Measurements from ENCODE around the gene CLCA2. TPM values are rescaled to one million over a fixed set of nuclear protein-coding genes. Genes with fewer than 3 reads are reported as not detected.

The CLCA2 gene
- polyA plus RNA-seq, 3 donors, result not detected

DNA sequence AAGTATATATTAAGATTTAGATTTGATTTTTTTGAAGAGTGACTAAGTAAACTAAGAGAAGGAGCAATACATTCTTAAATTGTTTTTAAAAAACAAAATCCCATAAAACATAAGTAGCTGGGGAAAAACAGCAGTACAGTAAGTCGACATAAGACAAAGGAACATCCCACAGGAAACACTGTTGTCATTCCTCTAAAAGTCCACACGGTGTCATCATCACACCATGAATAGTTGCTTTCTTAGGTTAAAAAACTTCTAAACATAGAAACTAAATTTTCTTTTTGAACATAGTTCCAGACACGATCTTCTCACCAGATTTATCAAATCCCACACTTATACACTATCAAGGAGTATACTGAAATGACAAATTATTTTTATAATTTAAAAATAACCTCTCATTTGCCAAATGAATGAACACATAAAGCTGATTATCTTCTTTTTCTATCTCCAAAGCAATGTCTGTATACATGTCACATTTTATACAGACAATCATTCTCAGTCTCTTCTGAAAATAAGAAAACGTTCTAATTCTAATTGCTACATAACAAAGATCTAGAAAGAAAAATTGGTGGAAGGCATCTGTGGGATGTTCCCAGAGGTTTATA is 43.6 kb upstream of the CLCA2 start:
- peaks cover 15 to 17% of the 10 kb centered on the region in 2 donors for H3K9me3 ChIP-seq (replicated peaks in 1 of 2; ENCODE audit: control insufficient read depth in 1 of 2, insufficient read depth in 1 of 2, low read length in 2 of 2)
- Mint-ChIP-seq H3K9me3 (peaks cover 14 to 23% (median 17%) of the 10 kb centered on the region in 7 donors), H3K36me3 (peaks cover 3 to 20% of the 10 kb centered on the region in 2 donors), H3K4me3 (no peak overlapping the region), H3K27me3 (ENCODE audit: low read depth in 3 of 3) (no peaks in the 10 kb centered on the region), H3K4me1 (peaks cover 5% of the 10 kb centered on the region), H3K27ac (no peak overlapping the region)
- H3K4me1 ChIP-seq (ENCODE audit: control insufficient read depth in 1 of 2, insufficient read depth in 2 of 2, low read length in 2 of 2), result peaks cover 0 to 12% of the 10 kb centered on the region in 2 donors
- H2AFZ ChIP-seq (ENCODE audit: insufficient read depth, low read depth, low read length, poor library complexity, severe bottlenecking), result no peak overlapping the region
- H3K79me2 ChIP-seq (ENCODE audit: insufficient read depth, low read length), result no peaks in the 10 kb centered on the region
- H4K20me1 ChIP-seq (ENCODE audit: insufficient read depth, low read length), result no peaks in the 10 kb centered on the region
- 0% methylated on average over 2 of the region's 4 CpGs for WGBS (ENCODE audit: insufficient coverage)
- H3K9ac ChIP-seq (ENCODE audit: insufficient read depth, low read length, poor library complexity, severe bottlenecking), result no peak overlapping the region
- DNase-seq, result peak; percentile 44 to 69 (median 62)
- no peak overlapping the region for H3K27ac ChIP-seq (ENCODE audit: low read depth in 1 of 2, low read length in 2 of 2)
- no peak overlapping the region for H3K4me2 ChIP-seq (replicated peaks; ENCODE audit: extremely low read depth, low read length, poor library complexity, severe bottlenecking)
- H3K4me3 ChIP-seq (replicated peaks in 1 of 3; ENCODE audit: low read depth in 2 of 3, low read length in 3 of 3), result no peak overlapping the region
- H3K27me3 ChIP-seq (ENCODE audit: control insufficient read depth in 2 of 2, insufficient read depth in 2 of 2, low read length in 2 of 2), result no peaks in the 10 kb centered on the region
- no peaks in the 10 kb centered on the region for H3K36me3 ChIP-seq (replicated peaks in 1 of 2; ENCODE audit: control insufficient read depth in 1 of 2, insufficient read depth in 2 of 2, low read length in 2 of 2)
- intact Hi-C loops (cut with micrococcal nuclease), result loop anchor here in 1 of 2 donors (10.0 kb wide), 1 partner anchor 124 kb away; no protein-coding TSS in a partner anchor
- TF ChIP-seq, protein P1, sequence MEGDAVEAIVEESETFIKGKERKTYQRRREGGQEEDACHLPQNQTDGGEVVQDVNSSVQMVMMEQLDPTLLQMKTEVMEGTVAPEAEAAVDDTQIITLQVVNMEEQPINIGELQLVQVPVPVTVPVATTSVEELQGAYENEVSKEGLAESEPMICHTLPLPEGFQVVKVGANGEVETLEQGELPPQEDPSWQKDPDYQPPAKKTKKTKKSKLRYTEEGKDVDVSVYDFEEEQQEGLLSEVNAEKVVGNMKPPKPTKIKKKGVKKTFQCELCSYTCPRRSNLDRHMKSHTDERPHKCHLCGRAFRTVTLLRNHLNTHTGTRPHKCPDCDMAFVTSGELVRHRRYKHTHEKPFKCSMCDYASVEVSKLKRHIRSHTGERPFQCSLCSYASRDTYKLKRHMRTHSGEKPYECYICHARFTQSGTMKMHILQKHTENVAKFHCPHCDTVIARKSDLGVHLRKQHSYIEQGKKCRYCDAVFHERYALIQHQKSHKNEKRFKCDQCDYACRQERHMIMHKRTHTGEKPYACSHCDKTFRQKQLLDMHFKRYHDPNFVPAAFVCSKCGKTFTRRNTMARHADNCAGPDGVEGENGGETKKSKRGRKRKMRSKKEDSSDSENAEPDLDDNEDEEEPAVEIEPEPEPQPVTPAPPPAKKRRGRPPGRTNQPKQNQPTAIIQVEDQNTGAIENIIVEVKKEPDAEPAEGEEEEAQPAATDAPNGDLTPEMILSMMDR (IDR thresholded peaks at IDR 0.05), result peak; percentile 90

DNA sequence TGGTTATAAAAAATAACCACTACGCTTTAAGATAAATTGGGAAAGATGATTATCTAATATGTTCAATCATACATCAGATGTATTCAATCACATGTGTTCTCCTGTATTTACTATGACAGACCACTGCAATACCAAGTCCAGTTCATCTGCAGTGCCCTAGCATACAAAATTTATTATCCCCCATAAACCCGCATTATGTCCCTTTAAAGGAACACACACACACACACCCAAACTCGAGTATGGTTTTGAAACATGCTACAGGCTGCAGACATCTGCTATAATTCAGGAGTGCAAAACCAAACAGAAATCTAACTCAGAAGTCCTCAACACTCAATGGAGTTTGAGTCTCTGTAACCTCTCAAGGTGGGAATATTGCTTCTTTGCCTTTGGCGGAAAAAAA is 42.7 kb upstream of the CLCA2 start:
- Mint-ChIP-seq H3K27me3 (ENCODE audit: low read depth in 3 of 3) (no peaks in the 10 kb centered on the region), H3K27ac (no peak overlapping the region), H3K4me3 (no peak overlapping the region), H3K4me1 (peaks cover 5% of the 10 kb centered on the region), H3K36me3 (peaks cover 3 to 20% of the 10 kb centered on the region in 2 donors), H3K9me3 (peaks cover 14 to 23% (median 17%) of the 10 kb centered on the region in 7 donors)
- Histone ChIP-seq H3K4me1 (ENCODE audit: control insufficient read depth in 1 of 2, insufficient read depth in 2 of 2, low read length in 2 of 2) (peaks cover 0 to 12% of the 10 kb centered on the region in 2 donors), H3K4me2 (replicated peaks; ENCODE audit: extremely low read depth, low read length, poor library complexity, severe bottlenecking) (no peak overlapping the region), H3K9ac (ENCODE audit: insufficient read depth, low read length, poor library complexity, severe bottlenecking) (no peak overlapping the region), H3K36me3 (replicated peaks in 1 of 2; ENCODE audit: control insufficient read depth in 1 of 2, insufficient read depth in 2 of 2, low read length in 2 of 2) (no peaks in the 10 kb centered on the region), H3K9me3 (replicated peaks in 1 of 2; ENCODE audit: control insufficient read depth in 1 of 2, insufficient read depth in 1 of 2, low read length in 2 of 2) (peaks cover 15 to 17% of the 10 kb centered on the region in 2 donors), H2AFZ (ENCODE audit: insufficient read depth, low read depth, low read length, poor library complexity, severe bottlenecking) (no peak overlapping the region), H3K27me3 (ENCODE audit: control insufficient read depth in 2 of 2, insufficient read depth in 2 of 2, low read length in 2 of 2) (no peaks in the 10 kb centered on the region), H4K20me1 (ENCODE audit: insufficient read depth, low read length) (no peaks in the 10 kb centered on the region), H3K4me3 (replicated peaks in 1 of 3; ENCODE audit: low read depth in 2 of 3, low read length in 3 of 3) (no peak overlapping the region), H3K79me2 (ENCODE audit: insufficient read depth, low read length) (no peaks in the 10 kb centered on the region), H3K27ac (ENCODE audit: low read depth in 1 of 2, low read length in 2 of 2) (no peak overlapping the region)
- intact Hi-C loops (cut with micrococcal nuclease), result loop anchor here in 1 of 2 donors (10.0 kb wide), 1 partner anchor 124 kb away; no protein-coding TSS in a partner anchor
- TF ChIP-seq, protein P1 (IDR thresholded peaks at IDR 0.05), result no peak
- DNase-seq, result no peak
- WGBS (ENCODE audit: insufficient coverage), result 71% methylated on average over 2 of the region's 4 CpGs

All from CD14-positive monocyte (primary cell).